ENCODE measurements around the gene IQCM. TPM values are rescaled to one million over a fixed set of nuclear protein-coding genes. Genes with fewer than 3 reads are reported as not detected.

Gene IQCM
- polyA plus RNA-seq, 3 donors, result not detected

DNA sequence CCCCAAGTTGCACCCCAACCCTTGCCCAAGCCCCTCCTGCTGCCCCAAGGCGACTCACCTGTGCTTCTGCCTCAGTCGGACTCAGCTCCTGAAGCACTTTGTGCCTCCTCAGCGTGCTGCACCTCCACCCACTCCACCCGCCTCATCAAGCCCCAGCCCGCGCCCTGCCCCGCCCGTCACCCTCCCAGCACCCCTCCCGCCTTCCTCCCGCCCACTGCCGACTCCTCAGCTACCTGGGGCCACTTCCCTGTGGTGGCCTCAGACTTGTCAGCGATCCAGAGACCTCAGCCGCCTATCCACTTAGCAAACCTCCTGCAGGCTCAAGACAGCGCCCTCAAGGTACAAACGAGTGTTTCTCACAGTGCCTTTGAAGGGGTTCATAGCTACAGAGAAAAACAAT lies 19.6 kb upstream of the IQCM start:
- 83% methylated on average over 14 of the region's 15 CpGs for WGBS (ENCODE audit: insufficient coverage)
- no peaks in the 10 kb centered on the region for H3K79me2 ChIP-seq (ENCODE audit: insufficient read depth, low read length)
- no peak overlapping the region for H3K27ac Mint-ChIP-seq
- no peaks in the 10 kb centered on the region for H3K36me3 Mint-ChIP-seq
- no peaks in the 10 kb centered on the region for H3K4me1 ChIP-seq (ENCODE audit: control insufficient read depth in 1 of 2, insufficient read depth in 2 of 2, low read length in 2 of 2)
- peaks cover 5 to 6% of the 10 kb centered on the region in 2 donors for H3K9me3 ChIP-seq (replicated peaks in 1 of 2; ENCODE audit: control insufficient read depth in 1 of 2, insufficient read depth in 1 of 2, low read length in 2 of 2)
- intact Hi-C loops (cut with micrococcal nuclease), result no loop called here
- H2AFZ ChIP-seq (ENCODE audit: insufficient read depth, low read depth, low read length, poor library complexity, severe bottlenecking), result no peak overlapping the region
- DNase-seq, result no peak
- H3K9me3 Mint-ChIP-seq, result peaks cover 0 to 7% (median 3%) of the 10 kb centered on the region in 7 donors
- H3K4me3 ChIP-seq (replicated peaks in 1 of 3; ENCODE audit: low read depth in 2 of 3, low read length in 3 of 3), result no peak overlapping the region
- H4K20me1 ChIP-seq (ENCODE audit: insufficient read depth, low read length), result no peaks in the 10 kb centered on the region
- H3K27me3 Mint-ChIP-seq (ENCODE audit: low read depth in 3 of 3), result peaks cover 0 to 2% (median 2%) of the 10 kb centered on the region in 3 donors
- no peak overlapping the region for H3K9ac ChIP-seq (ENCODE audit: insufficient read depth, low read length, poor library complexity, severe bottlenecking)
- no peak overlapping the region for H3K4me2 ChIP-seq (replicated peaks; ENCODE audit: extremely low read depth, low read length, poor library complexity, severe bottlenecking)
- H3K4me1 Mint-ChIP-seq, result no peaks in the 10 kb centered on the region
- H3K36me3 ChIP-seq (replicated peaks in 1 of 2; ENCODE audit: control insufficient read depth in 1 of 2, insufficient read depth in 2 of 2, low read length in 2 of 2), result no peaks in the 10 kb centered on the region
- H3K27me3 ChIP-seq (ENCODE audit: control insufficient read depth in 2 of 2, insufficient read depth in 2 of 2, low read length in 2 of 2), result no peaks in the 10 kb centered on the region
- no peak overlapping the region for H3K4me3 Mint-ChIP-seq
- no peak overlapping the region for H3K27ac ChIP-seq (ENCODE audit: low read depth in 1 of 2, low read length in 2 of 2)
- TF ChIP-seq, protein P1, sequence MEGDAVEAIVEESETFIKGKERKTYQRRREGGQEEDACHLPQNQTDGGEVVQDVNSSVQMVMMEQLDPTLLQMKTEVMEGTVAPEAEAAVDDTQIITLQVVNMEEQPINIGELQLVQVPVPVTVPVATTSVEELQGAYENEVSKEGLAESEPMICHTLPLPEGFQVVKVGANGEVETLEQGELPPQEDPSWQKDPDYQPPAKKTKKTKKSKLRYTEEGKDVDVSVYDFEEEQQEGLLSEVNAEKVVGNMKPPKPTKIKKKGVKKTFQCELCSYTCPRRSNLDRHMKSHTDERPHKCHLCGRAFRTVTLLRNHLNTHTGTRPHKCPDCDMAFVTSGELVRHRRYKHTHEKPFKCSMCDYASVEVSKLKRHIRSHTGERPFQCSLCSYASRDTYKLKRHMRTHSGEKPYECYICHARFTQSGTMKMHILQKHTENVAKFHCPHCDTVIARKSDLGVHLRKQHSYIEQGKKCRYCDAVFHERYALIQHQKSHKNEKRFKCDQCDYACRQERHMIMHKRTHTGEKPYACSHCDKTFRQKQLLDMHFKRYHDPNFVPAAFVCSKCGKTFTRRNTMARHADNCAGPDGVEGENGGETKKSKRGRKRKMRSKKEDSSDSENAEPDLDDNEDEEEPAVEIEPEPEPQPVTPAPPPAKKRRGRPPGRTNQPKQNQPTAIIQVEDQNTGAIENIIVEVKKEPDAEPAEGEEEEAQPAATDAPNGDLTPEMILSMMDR (IDR thresholded peaks at IDR 0.05), result no peak

DNA sequence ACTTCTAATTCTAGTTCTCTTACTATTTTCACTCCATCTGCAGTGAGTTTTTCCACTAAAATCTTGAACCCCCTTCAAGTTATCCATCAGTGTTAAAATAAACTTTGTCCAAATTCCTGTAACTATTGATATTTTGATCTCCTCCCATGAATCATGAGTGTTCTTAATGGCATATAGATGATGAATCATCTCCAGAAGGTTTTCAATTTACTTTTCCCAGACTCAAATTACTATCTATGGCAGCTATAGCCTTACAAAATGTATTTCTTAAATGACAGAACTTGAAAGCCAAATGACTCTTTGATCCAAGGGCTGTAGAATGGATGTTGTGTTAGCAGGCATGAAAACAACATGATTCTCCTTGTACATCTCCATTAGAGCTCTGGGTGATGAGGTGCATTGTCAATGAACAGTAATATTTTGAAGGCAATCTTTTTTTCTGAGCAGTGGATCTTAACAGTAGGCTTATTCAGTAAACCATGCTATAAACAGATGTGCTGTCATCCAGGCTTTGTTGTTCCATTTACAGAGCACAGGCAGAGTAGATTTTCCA lies 16.1 kb upstream of the IQCM start:
- intact Hi-C loops (cut with micrococcal nuclease), result no loop called here
- no peaks in the 10 kb centered on the region for H3K4me1 ChIP-seq (ENCODE audit: control insufficient read depth in 1 of 2, insufficient read depth in 2 of 2, low read length in 2 of 2)
- Mint-ChIP-seq H3K4me1 (no peaks in the 10 kb centered on the region), H3K27ac (no peak overlapping the region), H3K36me3 (no peaks in the 10 kb centered on the region), H3K4me3 (no peak overlapping the region), H3K27me3 (ENCODE audit: low read depth in 3 of 3) (peaks cover 0 to 2% (median 2%) of the 10 kb centered on the region in 3 donors), H3K9me3 (peaks cover 0 to 7% (median 2%) of the 10 kb centered on the region in 7 donors)
- no peak overlapping the region for H3K27ac ChIP-seq (ENCODE audit: low read depth in 1 of 2, low read length in 2 of 2)
- no peaks in the 10 kb centered on the region for H4K20me1 ChIP-seq (ENCODE audit: insufficient read depth, low read length)
- H3K9me3 ChIP-seq (replicated peaks in 1 of 2; ENCODE audit: control insufficient read depth in 1 of 2, insufficient read depth in 1 of 2, low read length in 2 of 2), result peaks cover 5 to 6% of the 10 kb centered on the region in 2 donors
- H2AFZ ChIP-seq (ENCODE audit: insufficient read depth, low read depth, low read length, poor library complexity, severe bottlenecking), result no peak overlapping the region
- H3K36me3 ChIP-seq (replicated peaks in 1 of 2; ENCODE audit: control insufficient read depth in 1 of 2, insufficient read depth in 2 of 2, low read length in 2 of 2), result no peaks in the 10 kb centered on the region
- no peaks in the 10 kb centered on the region for H3K27me3 ChIP-seq (ENCODE audit: control insufficient read depth in 2 of 2, insufficient read depth in 2 of 2, low read length in 2 of 2)
- TF ChIP-seq, protein P1 (IDR thresholded peaks at IDR 0.05), result no peak
- DNase-seq, result no peak
- H3K4me3 ChIP-seq (replicated peaks in 1 of 3; ENCODE audit: low read depth in 2 of 3, low read length in 3 of 3), result no peak overlapping the region
- no peak overlapping the region for H3K9ac ChIP-seq (ENCODE audit: insufficient read depth, low read length, poor library complexity, severe bottlenecking)
- no peak overlapping the region for H3K4me2 ChIP-seq (replicated peaks; ENCODE audit: extremely low read depth, low read length, poor library complexity, severe bottlenecking)
- H3K79me2 ChIP-seq (ENCODE audit: insufficient read depth, low read length), result no peaks in the 10 kb centered on the region

Data from CD14-positive monocyte (primary cell).